Suprapubic skin (tissue), 4 donors: ENCODE results near the gene BAIAP2.

Source experiments
- POLR2A ChIP-seq, 2 donors: fragments of 450-650 bp; IDR thresholded peaks; one replicate each; pipeline ENCODE4 v1.6.1; 2017; ENCODE audit warnings: antibody characterized with exemption in 2 of 2, mild to moderate bottlenecking in 2 of 2, moderate library complexity in 2 of 2
- POLR2AphosphoS5 ChIP-seq, 3 donors: sonication (generic); formaldehyde crosslinking; IDR thresholded peaks; one replicate each; pipeline ENCODE4 v1.6.1; 2017; ENCODE audit warnings: antibody characterized with exemption in 3 of 3
- TF ChIP-seq, protein P1 (sequence below), 2 donors: fragments of 200-600 bp in 1 of 2; fragments of 450-650 bp in 1 of 2; sonication (generic) in 1 of 2; IDR thresholded peaks; one replicate each; pipeline ENCODE4 v1.5.1; 2016 to 2019; ENCODE audit warnings: antibody characterized with exemption in 2 of 2, mild to moderate bottlenecking in 1 of 2, moderate library complexity in 1 of 2

- TF ChIP-seq POLR2A (IDR thresholded peaks at IDR 0.05) (no peak), POLR2AphosphoS5 (IDR thresholded peaks at IDR 0.05) (no peak)
- TF ChIP-seq, protein P1, sequence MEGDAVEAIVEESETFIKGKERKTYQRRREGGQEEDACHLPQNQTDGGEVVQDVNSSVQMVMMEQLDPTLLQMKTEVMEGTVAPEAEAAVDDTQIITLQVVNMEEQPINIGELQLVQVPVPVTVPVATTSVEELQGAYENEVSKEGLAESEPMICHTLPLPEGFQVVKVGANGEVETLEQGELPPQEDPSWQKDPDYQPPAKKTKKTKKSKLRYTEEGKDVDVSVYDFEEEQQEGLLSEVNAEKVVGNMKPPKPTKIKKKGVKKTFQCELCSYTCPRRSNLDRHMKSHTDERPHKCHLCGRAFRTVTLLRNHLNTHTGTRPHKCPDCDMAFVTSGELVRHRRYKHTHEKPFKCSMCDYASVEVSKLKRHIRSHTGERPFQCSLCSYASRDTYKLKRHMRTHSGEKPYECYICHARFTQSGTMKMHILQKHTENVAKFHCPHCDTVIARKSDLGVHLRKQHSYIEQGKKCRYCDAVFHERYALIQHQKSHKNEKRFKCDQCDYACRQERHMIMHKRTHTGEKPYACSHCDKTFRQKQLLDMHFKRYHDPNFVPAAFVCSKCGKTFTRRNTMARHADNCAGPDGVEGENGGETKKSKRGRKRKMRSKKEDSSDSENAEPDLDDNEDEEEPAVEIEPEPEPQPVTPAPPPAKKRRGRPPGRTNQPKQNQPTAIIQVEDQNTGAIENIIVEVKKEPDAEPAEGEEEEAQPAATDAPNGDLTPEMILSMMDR (IDR thresholded peaks at IDR 0.05), result no peak
Observed at GRCh38 chr17:81046132-81046769, 11.3 kb downstream of the BAIAP2 start.
